ENCODE measurements around the gene IL17C. TPM values are rescaled to one million over a fixed set of nuclear protein-coding genes. Genes with fewer than 3 reads are reported as not detected.
A peak's percentile ranks its signal among the peaks of the same experiment; 100 is the strongest.

Gene IL17C
- total and polyA plus RNA-seq, 10 of the 15 experiments (the other 5 are each of a cell fraction or from before 2014, with no cell fraction given), result not detected

- TF ChIP-seq ZNF592 (IDR thresholded peaks at IDR 0.05) (no peak), EZH2 (IDR thresholded peaks at IDR 0.05; ENCODE audit: borderline replicate concordance, control insufficient read depth, low read depth, low read length) (no peak), EED (IDR thresholded peaks at IDR 0.05; ENCODE audit: low read depth) (peak; percentile 86), CTCF (IDR thresholded peaks at IDR 0.05 in 2 of 3, conservative IDR thresholded peaks at IDR 0.05 in 1 of 3; ENCODE audit: control insufficient read depth in 2 of 3, extremely low read depth in 1 of 3, insufficient read depth in 1 of 3, low read depth in 3 of 3, low read length in 3 of 3) (no peak), JUND (IDR thresholded peaks at IDR 0.05; ENCODE audit: low read depth, low read length) (no peak), ZNF384 (IDR thresholded peaks at IDR 0.05; ENCODE audit: borderline replicate concordance, low read depth, low read length) (no peak), CREB1 (IDR thresholded peaks at IDR 0.05; ENCODE audit: low read depth) (peak; percentile 87), FOXM1 (IDR thresholded peaks at IDR 0.05; ENCODE audit: low read depth, low read length) (no peak), SREBF1 (IDR thresholded peaks at IDR 0.05; ENCODE audit: low read length) (no peak)
- TF ChIP-seq, protein P1, sequence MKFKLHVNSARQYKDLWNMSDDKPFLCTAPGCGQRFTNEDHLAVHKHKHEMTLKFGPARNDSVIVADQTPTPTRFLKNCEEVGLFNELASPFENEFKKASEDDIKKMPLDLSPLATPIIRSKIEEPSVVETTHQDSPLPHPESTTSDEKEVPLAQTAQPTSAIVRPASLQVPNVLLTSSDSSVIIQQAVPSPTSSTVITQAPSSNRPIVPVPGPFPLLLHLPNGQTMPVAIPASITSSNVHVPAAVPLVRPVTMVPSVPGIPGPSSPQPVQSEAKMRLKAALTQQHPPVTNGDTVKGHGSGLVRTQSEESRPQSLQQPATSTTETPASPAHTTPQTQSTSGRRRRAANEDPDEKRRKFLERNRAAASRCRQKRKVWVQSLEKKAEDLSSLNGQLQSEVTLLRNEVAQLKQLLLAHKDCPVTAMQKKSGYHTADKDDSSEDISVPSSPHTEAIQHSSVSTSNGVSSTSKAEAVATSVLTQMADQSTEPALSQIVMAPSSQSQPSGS (IDR thresholded peaks at IDR 0.05; ENCODE audit: low read length), result no peak; the same call in 1 of the 2 replicates
- TF ChIP-seq, protein P2, sequence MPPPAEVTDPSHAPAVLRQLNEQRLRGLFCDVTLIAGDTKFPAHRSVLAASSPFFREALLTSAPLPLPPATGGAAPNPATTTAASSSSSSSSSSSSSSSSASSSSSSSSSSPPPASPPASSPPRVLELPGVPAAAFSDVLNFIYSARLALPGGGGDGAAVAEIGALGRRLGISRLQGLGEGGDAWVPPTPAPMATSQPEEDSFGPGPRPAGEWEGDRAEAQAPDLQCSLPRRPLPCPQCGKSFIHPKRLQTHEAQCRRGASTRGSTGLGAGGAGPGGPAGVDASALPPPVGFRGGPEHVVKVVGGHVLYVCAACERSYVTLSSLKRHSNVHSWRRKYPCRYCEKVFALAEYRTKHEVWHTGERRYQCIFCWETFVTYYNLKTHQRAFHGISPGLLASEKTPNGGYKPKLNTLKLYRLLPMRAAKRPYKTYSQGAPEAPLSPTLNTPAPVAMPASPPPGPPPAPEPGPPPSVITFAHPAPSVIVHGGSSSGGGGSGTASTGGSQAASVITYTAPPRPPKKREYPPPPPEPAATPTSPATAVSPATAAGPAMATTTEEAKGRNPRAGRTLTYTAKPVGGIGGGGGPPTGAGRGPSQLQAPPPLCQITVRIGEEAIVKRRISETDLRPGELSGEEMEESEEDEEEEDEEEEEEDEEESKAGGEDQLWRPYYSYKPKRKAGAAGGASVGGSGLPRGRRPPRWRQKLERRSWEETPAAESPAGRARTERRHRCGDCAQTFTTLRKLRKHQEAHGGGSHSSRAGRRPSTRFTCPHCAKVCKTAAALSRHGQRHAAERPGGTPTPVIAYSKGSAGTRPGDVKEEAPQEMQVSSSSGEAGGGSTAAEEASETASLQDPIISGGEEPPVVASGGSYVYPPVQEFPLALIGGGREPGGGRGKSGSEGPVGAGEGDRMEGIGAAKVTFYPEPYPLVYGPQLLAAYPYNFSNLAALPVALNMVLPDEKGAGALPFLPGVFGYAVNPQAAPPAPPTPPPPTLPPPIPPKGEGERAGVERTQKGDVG (CRISPR knock-in tag; IDR thresholded peaks at IDR 0.05), result no peak
- TF ChIP-seq, protein P3, sequence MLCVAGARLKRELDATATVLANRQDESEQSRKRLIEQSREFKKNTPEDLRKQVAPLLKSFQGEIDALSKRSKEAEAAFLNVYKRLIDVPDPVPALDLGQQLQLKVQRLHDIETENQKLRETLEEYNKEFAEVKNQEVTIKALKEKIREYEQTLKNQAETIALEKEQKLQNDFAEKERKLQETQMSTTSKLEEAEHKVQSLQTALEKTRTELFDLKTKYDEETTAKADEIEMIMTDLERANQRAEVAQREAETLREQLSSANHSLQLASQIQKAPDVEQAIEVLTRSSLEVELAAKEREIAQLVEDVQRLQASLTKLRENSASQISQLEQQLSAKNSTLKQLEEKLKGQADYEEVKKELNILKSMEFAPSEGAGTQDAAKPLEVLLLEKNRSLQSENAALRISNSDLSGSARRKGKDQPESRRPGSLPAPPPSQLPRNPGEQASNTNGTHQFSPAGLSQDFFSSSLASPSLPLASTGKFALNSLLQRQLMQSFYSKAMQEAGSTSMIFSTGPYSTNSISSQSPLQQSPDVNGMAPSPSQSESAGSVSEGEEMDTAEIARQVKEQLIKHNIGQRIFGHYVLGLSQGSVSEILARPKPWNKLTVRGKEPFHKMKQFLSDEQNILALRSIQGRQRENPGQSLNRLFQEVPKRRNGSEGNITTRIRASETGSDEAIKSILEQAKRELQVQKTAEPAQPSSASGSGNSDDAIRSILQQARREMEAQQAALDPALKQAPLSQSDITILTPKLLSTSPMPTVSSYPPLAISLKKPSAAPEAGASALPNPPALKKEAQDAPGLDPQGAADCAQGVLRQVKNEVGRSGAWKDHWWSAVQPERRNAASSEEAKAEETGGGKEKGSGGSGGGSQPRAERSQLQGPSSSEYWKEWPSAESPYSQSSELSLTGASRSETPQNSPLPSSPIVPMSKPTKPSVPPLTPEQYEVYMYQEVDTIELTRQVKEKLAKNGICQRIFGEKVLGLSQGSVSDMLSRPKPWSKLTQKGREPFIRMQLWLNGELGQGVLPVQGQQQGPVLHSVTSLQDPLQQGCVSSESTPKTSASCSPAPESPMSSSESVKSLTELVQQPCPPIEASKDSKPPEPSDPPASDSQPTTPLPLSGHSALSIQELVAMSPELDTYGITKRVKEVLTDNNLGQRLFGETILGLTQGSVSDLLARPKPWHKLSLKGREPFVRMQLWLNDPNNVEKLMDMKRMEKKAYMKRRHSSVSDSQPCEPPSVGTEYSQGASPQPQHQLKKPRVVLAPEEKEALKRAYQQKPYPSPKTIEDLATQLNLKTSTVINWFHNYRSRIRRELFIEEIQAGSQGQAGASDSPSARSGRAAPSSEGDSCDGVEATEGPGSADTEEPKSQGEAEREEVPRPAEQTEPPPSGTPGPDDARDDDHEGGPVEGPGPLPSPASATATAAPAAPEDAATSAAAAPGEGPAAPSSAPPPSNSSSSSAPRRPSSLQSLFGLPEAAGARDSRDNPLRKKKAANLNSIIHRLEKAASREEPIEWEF (IDR thresholded peaks at IDR 0.05; ENCODE audit: insufficient replicate concordance, low read depth, low read length), result no peak
These were observed 13.1 kb downstream of the IL17C start (continued) for GRCh38 chr16:88651276-88651988.
